Prostate gland (tissue), 2 donors: ENCODE results near the gene SERPINA4.

Experiments
- CTCF ChIP-seq, 4 experiments: fragments of 200-600 bp in 2 of 4; fragments of 450-650 bp in 2 of 4; sonication (generic) in 2 of 4; IDR thresholded peaks; 1 replicate in 3 of 4; 2 replicates in 1 of 4; pipeline ENCODE4 v1.5.1; 2016 to 2019; ENCODE audit warnings: antibody characterized with exemption in 4 of 4, mild to moderate bottlenecking in 2 of 4, moderate library complexity in 2 of 4
- POLR2A ChIP-seq: fragments of 450-650 bp; IDR thresholded peaks from one replicate; pipeline ENCODE4 v1.6.1; 2016; ENCODE audit warnings: antibody characterized with exemption, mild to moderate bottlenecking

DNA sequence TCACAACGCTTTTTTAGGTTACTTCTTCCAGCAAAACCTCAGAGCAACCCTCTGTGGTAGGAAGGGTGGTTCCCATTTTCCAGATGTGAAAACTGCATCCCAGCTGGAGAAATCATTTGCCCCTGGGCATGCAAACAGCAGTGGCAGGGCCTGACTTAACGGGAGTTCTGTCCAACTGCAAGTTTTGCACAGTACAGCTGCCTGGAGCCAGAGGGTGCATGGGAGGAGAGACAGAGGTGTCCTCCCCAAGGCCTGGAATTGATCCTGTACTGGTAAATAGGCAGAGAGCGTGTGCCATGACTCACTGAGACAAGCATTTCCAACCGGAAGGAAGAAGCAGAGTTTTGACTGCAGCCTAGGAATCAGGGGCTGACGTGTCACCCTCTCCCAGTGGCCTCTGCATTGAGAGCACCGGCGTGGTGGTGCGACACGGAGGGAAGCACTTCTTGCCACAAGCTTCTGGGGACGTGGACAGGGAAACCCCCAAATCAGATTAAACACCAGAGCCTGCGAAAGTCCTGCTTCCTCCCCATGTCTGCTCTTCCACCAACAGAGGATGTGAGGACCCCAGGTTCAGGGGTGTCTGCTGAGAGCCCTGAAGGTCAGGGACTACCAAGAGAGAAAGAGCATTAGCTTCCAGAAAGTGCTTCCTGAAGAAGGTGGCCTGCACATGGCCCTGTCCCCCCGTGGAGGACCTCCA lies 19.0 kb upstream of the SERPINA4 start:
- TF ChIP-seq CTCF (IDR thresholded peaks at IDR 0.05) (no peak), POLR2A (no peak)
